ENCODE measurements around the gene NDOR1.

Gene NDOR1

GRCh38 chr9:137243626-137244485 lies 38.4 kb downstream of the NDOR1 start:
- TF ChIP-seq, protein P1, sequence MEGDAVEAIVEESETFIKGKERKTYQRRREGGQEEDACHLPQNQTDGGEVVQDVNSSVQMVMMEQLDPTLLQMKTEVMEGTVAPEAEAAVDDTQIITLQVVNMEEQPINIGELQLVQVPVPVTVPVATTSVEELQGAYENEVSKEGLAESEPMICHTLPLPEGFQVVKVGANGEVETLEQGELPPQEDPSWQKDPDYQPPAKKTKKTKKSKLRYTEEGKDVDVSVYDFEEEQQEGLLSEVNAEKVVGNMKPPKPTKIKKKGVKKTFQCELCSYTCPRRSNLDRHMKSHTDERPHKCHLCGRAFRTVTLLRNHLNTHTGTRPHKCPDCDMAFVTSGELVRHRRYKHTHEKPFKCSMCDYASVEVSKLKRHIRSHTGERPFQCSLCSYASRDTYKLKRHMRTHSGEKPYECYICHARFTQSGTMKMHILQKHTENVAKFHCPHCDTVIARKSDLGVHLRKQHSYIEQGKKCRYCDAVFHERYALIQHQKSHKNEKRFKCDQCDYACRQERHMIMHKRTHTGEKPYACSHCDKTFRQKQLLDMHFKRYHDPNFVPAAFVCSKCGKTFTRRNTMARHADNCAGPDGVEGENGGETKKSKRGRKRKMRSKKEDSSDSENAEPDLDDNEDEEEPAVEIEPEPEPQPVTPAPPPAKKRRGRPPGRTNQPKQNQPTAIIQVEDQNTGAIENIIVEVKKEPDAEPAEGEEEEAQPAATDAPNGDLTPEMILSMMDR (IDR thresholded peaks at IDR 0.05; ENCODE audit: extremely low read depth, insufficient read depth, missing control alignments): no peak
- in situ Hi-C loops (cut with MboI; ENCODE audit: low pct_unique_long_range_greater_than_20kb, low sequenced_read_pairs, unreplicated experiment): no loop called here
- DNase-seq (ENCODE audit: low spot score): no peak

GRCh38 chr9:137244486-137245449 lies 39.3 kb downstream of the NDOR1 start:
- in situ Hi-C loops (cut with MboI; ENCODE audit: low pct_unique_long_range_greater_than_20kb, low sequenced_read_pairs, unreplicated experiment): no loop called here
- TF ChIP-seq, protein P1 (IDR thresholded peaks at IDR 0.05; ENCODE audit: extremely low read depth, insufficient read depth, missing control alignments): no peak
- DNase-seq (ENCODE audit: low spot score): no peak

- in situ Hi-C loops (cut with MboI; ENCODE audit: low pct_unique_long_range_greater_than_20kb, low sequenced_read_pairs, unreplicated experiment): no loop called here
- no peak for DNase-seq (ENCODE audit: low spot score)
- TF ChIP-seq, protein P1 (IDR thresholded peaks at IDR 0.05; ENCODE audit: extremely low read depth, insufficient read depth, missing control alignments): no peak
Observed at GRCh38 chr9:137245450-137246421, 40.2 kb downstream of the NDOR1 start.

DNA sequence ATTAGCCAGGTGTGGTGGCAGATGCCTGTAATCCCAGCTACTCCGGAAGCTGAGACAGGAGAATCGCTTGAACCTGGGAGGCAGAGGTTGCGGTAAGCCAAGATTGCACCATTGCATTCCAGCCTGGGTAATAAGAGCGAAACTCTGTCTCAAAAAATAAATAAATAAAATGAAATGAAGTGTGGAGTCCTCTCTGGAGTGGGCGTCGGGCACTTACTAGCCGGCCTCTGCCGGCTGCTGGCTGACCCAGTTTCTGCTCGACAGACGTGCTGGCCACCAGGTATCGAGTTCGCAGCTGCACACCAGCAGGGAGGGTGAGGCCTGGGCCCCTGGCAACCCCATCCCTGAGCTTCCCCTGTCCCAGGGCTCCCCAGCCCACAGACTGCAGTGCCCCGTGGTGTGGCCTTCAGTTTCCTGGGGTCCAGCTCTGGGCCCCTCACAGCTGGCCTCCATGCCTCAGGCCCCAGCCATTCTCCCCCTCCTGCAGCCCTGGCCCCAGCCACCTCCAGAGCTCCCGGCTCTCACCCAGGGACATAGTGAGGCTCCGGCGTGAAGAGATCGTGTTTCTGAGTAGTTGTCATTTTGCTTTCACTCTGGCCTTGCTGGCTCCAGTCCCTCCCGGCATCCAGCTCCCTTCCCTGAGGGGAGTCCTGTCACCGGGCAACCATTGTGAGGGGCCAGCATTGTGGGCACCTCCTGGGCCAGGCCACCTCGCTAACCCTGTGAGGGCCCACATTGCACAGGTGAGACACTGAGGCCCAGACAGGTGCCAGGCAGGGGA lies 41.8 kb downstream of the NDOR1 start:
- no peak for DNase-seq (ENCODE audit: low spot score)
- TF ChIP-seq, protein P1 (IDR thresholded peaks at IDR 0.05; ENCODE audit: extremely low read depth, insufficient read depth, missing control alignments): no peak
- in situ Hi-C loops (cut with MboI; ENCODE audit: low pct_unique_long_range_greater_than_20kb, low sequenced_read_pairs, unreplicated experiment): no loop called here

GRCh38 chr9:137247916-137248175 lies 42.3 kb downstream of the NDOR1 start:
- TF ChIP-seq, protein P1 (IDR thresholded peaks at IDR 0.05; ENCODE audit: extremely low read depth, insufficient read depth, missing control alignments): no peak
- in situ Hi-C loops (cut with MboI; ENCODE audit: low pct_unique_long_range_greater_than_20kb, low sequenced_read_pairs, unreplicated experiment): no loop called here
- no peak for DNase-seq (ENCODE audit: low spot score)

All from GM13977 (cell line).